HG03060 (cell line): Measurements from ENCODE around the gene CADM2.

Source experiments
- ATAC-seq: cut with Tn5 transposase; IDR thresholded peaks from one replicate; pipeline ENCODE4 v1.9.1; 2021; ENCODE audit warnings: low read depth, moderate number of reproducible peaks; ENCODE audit not compliant: unreplicated experiment

The CADM2 gene

GRCh38 chr3:85176799-85177198 lies 218.0 kb downstream of the CADM2 start:
- no peak for ATAC-seq

GRCh38 chr3:85182975-85183752 lies 224.4 kb downstream of the CADM2 start:
- ATAC-seq: no peak

- ATAC-seq: no peak
These were observed 226.7 kb downstream of the CADM2 start for GRCh38 chr3:85185495-85185894.

GRCh38 chr3:85189731-85190130 lies 230.9 kb downstream of the CADM2 start:
- no peak for ATAC-seq

- ATAC-seq: no peak
These were observed 234.8 kb downstream of the CADM2 start for GRCh38 chr3:85193565-85193964.

- no peak for ATAC-seq
These were observed 249.9 kb downstream of the CADM2 start for GRCh38 chr3:85208650-85209049.

- ATAC-seq: no peak
These were observed 251.8 kb downstream of the CADM2 start for GRCh38 chr3:85210540-85210939.

- ATAC-seq: no peak
These were observed 270.2 kb downstream of the CADM2 start for GRCh38 chr3:85228966-85229365.

GRCh38 chr3:85244091-85244490 lies 285.3 kb downstream of the CADM2 start:
- no peak for ATAC-seq

- ATAC-seq: no peak
These were observed 285.7 kb downstream of the CADM2 start for GRCh38 chr3:85244519-85244918.

- ATAC-seq: no peak
These were observed 293.0 kb downstream of the CADM2 start for GRCh38 chr3:85251766-85252165.

- no peak for ATAC-seq
These were observed 293.9 kb downstream of the CADM2 start for GRCh38 chr3:85252686-85253085.

GRCh38 chr3:85254738-85255137 lies 295.9 kb downstream of the CADM2 start:
- no peak for ATAC-seq

- ATAC-seq: no peak
These were observed 297.2 kb downstream of the CADM2 start for GRCh38 chr3:85255949-85256348.

- ATAC-seq: no peak
These were observed 299.5 kb downstream of the CADM2 start for GRCh38 chr3:85258326-85258725.

- no peak for ATAC-seq
These were observed 300.0 kb downstream of the CADM2 start for GRCh38 chr3:85258819-85259218.

GRCh38 chr3:85259748-85260147 lies 301.0 kb downstream of the CADM2 start:
- no peak for ATAC-seq

GRCh38 chr3:85264381-85264780 lies 305.6 kb downstream of the CADM2 start:
- no peak for ATAC-seq

GRCh38 chr3:85270488-85270887 lies 311.7 kb downstream of the CADM2 start:
- no peak for ATAC-seq

- ATAC-seq: no peak
These were observed 313.1 kb downstream of the CADM2 start for GRCh38 chr3:85271911-85272310.

GRCh38 chr3:85288257-85288656 lies 329.5 kb downstream of the CADM2 start:
- no peak for ATAC-seq

- ATAC-seq: no peak
These were observed 338.5 kb downstream of the CADM2 start for GRCh38 chr3:85297291-85297690.

- ATAC-seq: no peak
These were observed 339.2 kb downstream of the CADM2 start for GRCh38 chr3:85298032-85298431.
